NOMO-1 (cell line): ENCODE results near the gene ZNF354C.

Source experiments
- DNase-seq, 2 experiments: peaks; one replicate each; lab custom pipeline; 2025; ENCODE audit not compliant: unreplicated experiment in 2 of 2; lab: John Stamatoyannopoulos, UW

Gene ZNF354C

DNA sequence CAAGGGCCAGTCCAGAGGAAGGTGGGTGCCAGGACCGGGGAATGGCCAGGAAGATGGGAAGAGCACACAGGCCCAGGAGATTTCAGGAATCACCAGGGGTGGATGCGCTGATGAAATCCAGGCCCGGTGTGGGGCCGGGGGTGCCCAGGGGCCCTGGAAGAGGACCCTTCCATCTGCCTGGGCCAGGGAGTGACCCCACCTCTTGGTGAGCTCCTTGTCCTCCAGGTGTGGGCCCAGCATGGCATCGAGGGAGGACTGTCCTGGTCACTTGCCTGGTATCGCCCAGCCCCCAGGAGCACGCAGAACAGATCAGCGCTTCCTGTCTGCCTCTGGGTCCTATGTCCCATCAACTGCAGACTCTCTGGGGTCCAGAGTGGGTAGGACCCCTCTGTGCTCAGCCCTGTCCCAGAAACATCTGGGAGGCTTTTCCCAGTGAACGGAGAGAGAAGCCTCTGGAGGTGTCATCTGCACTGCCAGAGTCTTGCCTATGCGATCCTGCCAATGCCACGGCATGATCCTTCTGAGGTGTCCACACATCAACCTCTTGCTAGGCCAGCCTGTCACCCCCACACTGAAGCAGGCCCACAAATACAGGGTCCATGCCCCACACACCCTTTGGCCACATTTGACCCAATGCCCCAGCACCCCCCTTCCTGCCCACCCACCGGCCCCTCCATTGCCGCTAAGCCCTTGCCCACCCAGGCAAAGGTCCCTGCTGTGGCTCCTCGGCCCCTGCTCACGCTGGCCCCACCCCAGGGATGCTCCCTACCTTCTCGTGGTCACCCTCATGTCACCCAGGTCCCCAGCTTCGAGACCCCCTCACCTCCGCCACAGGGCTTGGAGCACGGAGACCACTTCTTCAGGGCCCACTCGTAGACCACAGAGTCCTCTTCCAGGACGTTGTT is 67.2 kb downstream of the ZNF354C start:
- DNase-seq = no peak

DNA sequence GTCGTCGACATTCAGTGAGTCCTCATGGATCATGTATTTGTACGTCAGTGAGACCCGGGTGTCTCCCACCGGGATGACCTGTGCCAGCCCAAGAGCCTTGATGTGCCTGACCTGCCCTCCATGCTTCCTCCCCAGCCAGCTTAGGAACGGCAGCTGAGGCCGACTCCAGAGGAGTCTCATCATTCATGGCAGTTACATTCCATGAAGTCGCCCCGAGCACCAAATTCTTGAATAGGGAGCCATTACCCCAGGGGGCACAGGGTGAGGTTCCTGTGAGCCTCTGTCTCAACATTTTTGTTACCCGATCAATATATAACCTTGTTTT is 67.8 kb downstream of the ZNF354C start:
- no peak for DNase-seq

DNA sequence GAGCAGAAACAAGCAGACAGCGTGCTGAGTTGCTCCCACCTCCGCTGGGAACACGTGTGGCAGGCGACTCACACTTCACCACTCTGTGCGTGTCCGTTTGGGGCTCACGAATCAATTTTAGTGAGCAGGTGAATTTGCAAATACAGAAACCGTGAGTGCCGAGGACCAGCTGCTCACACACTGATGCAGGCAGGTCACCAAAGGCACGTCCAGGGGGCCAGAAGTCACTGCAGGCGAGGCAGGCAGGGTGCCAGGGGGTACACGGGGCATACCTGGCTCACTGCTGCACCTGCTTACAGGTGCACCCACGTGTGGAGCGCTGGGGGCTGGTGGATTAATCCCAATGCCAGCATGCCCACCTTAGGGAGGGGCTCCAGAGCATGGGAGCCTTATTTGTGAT is 68.8 kb downstream of the ZNF354C start:
- DNase-seq = no peak

DNA sequence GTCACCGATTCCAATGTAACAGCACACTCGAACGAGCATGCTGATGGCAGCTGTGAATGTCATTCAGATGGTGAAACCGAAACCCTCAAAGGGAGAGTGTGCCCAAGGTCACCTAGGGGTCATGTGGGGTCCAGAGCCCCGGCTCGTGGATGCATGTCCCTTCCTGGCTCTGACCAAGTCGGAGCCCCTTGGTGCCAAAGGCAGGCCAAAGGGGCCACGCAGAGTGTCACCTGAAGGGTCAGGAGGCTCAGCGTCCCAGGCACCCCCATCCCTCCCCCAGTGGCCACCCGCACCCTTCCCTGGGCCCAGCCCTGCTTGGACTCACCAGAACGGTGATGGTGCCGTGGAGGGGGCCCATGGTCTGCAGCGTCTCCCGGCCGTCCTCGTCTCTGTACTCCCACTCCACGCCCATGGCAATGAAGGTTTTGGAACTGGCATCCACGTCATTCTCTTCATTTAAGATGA is 69.5 kb downstream of the ZNF354C start:
- DNase-seq = no peak

DNA sequence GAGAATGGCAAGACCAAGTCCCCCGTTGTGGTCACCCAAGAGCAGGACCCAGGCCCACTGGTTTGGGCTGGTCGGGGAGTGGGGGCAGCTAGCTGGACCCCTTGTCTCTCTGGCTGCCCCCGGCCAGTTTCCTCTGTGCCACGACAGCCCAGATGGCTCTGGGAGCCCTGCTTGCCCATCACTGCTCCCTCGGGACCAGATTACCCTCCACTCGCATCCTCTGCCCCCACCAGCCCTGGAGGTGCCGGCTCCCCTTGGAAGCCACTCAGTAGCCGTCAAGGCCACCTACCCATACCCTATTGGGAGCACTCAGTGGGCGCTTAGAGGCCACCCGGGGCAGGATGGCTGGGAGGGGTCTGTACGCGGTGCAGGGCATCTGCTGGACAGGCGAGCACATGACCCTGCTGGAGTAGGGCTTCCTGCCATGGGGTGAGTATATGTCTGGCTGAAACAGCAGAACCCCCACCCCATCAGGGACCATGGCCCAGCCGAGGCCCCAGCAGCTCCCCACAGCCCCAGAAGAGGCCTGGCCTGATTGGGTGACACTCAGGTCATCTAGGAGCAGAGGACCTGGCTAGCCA is 70.0 kb downstream of the ZNF354C start:
- no peak for DNase-seq

DNA sequence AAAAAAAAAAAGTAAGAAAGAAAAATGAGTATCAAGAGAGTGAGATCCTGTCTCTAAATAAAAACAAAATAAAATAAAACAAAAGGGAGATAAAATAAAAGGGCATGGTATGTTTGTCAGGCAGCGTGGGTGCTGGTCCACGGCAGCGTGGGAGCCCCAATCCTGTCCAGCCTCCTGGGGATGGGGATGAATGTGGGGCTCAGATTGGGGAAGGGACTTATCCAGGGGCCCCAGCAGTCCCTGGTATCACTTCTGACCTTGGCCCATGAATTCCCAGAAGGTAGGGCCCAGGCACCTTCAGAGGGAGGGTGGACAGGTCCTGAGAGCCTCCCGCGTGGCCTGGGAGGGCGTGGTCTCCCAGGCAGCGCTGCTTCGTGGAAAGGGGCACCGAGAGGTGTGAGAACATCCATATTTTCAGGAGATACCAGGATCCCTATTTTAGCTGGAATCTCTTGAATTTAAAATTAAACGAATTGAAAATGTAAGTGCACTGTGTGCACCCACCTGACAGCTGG is 71.2 kb downstream of the ZNF354C start:
- DNase-seq = no peak

DNA sequence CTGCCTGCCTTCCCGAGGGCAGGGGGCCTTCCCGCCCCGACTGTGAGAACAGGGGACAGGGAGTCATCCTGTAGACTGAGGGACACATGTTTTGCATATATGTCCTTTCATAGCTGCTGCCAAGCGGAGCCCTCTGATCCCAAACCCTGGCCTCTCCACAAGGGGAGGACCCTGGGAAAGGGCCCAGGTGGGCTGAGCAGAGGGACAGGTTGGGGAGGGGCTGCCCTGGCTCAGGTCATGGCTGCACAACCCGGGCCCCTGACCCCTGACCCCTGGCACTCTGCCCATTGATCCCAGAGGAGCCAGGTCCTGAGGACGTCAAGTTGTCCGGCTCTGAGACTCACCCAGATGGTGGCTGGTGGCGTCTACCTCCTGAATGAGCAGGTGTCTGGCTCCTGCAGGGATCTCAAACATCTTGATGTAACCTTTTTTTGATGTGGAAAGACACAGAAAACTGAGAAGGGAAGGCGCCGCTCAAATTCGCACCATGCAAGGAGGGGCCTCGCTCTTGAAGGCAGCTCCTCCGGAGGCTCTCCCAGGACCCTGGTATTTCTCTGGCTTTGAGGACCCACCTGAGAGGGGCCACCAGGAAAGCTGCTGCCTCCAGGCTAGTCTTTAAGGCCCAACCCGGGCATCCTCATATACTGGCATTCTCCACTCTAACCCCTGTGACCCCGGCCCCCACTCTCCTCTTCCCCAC is 71.9 kb downstream of the ZNF354C start:
- no peak for DNase-seq

DNA sequence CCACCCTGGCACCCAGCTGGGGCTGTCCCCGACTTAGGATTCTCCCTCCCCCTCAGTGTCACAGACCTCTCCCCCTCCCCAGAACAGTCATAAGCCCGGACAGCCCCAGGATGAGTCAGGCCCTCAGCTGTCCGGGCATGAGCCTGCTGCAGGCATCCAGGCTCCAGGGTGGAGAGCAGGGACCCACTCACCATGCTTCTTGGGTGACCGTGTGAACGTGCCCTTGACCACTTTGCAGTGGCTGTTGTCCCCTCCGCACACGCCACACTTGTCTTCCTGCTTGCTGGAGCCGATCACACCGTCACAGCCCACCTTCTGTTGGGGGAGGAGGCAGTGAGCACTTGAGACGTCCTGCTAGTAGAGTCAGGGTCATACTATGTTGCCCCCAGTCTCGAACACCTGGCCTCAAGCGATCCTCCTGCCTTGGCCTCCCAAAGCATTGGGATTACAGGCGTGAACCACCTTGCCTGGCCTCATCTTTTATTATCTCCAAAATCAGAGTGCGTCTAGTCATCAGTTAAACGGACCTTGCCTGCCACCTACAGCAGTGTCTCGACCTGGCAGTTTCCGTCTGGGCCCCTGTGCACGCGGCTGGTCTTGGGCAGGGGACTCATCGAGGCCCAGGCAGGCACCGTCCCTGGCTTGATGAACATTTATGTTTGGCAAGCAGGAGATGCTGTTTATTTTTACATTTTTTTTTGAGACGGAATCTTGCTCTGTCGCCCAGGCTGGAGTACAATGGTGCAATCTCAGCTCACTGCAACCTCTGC is 72.6 kb downstream of the ZNF354C start:
- DNase-seq = no peak
